Measurements from ENCODE around the gene LMBRD1. TPM values are rescaled to one million over a fixed set of nuclear protein-coding genes. Genes with fewer than 3 reads are reported as not detected.
A peak's percentile ranks its signal among the peaks of the same experiment; 100 is the strongest.
"Not testable (repeated sequence)": the region's sequence is repeated elsewhere in the genome, so short reads cannot be mapped to it uniquely, and the experiment has no call there.

Gene LMBRD1
- total and polyA plus RNA-seq, 3 experiments from 2014 or later: 16.2 to 45.5 (median 17.3) TPM

DNA sequence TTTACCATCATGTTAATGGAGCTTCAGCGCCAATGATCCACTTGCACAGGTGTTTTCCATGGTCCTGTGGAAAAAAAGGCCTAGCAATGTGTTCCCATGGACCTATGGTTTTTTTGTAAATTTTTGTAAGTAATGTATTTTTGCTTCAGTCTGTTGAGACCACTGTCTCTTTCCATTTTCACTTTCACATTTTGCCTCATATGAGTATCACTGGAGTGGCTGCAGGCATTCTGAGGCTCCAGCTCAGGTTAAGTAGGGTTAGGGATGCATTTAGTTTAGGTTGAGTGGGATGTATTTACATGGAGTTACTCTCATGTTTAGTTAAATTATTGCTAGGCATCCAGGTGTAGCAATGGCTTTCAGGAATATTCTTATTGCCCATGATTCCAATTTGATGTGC is 19.2 kb upstream of the LMBRD1 start:
- peak overlapping the region; percentile 62 to 87 (median 86) for H3K4me3 Mint-ChIP-seq
- H3K4me3 ChIP-seq (ENCODE audit: low read length): peak overlapping the region; percentile 33
- peaks cover 43 to 55% (median 48%) of the 10 kb centered on the region in 3 donors for H3K4me1 Mint-ChIP-seq
- H3K9me3 ChIP-seq (ENCODE audit: low read length): no peaks in the 10 kb centered on the region
- DNase-seq: peak in 1 of 5 donors; percentile 29
- no peaks in the 10 kb centered on the region for H3K27me3 Mint-ChIP-seq
- POLR2A ChIA-PET: interaction anchor here (1.3 to 2.2 kb wide), 2 partner anchors 14 to 20 kb away, joined by 5 to 8 read pairs; partner anchors contain the start of gene LMBRD1
- no peaks in the 10 kb centered on the region for H3K36me3 ChIP-seq (ENCODE audit: insufficient read depth, low read length)
- CTCF ChIA-PET: interaction anchor here (1.2 to 2.1 kb wide), 3 partner anchors 16 to 19 kb away, joined by 4 to 17 read pairs (median 5); partner anchors contain the start of gene LMBRD1
- H3K27ac ChIP-seq (ENCODE audit: low read depth, low read length): no peak overlapping the region
- peaks cover 48% of the 10 kb centered on the region for H3K4me1 ChIP-seq (ENCODE audit: insufficient read depth, low read length)
- no peaks in the 10 kb centered on the region for H3K27me3 ChIP-seq (ENCODE audit: insufficient read depth, low read length, poor library complexity, severe bottlenecking)
- H3K27ac Mint-ChIP-seq: peak overlapping the region; percentile 73 to 97 (median 94)
- H3K9me3 Mint-ChIP-seq: no peaks in the 10 kb centered on the region
- H3K36me3 Mint-ChIP-seq: peaks cover 0 to 8% (median 3%) of the 10 kb centered on the region in 3 donors

DNA sequence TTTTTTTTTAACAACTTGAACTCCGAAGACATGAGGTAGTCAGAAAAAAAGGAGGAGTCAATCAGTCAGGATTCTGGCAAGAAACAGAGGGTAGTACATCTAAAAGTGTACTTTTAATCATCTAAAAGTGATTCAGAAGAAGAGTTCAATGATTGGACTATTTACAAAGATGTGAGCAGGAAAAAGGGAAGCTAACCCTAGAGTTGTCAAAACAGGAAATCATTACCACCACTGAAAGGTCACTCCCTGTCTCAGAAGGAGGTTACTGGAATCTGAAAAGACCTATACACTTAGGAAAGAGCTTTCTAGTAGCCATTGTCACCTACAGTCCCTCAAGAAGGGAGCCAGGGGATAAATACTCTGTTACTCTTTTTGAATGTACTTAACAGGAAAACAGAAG is 16.7 kb upstream of the LMBRD1 start:
- H3K9me3 Mint-ChIP-seq: no peaks in the 10 kb centered on the region
- peak overlapping the region; percentile 18 for H3K4me3 ChIP-seq (ENCODE audit: low read length)
- H3K27me3 ChIP-seq (ENCODE audit: insufficient read depth, low read length, poor library complexity, severe bottlenecking): no peaks in the 10 kb centered on the region
- peak in 1 of 5 donors; percentile 14 for DNase-seq
- H3K36me3 ChIP-seq (ENCODE audit: insufficient read depth, low read length): no peaks in the 10 kb centered on the region
- H3K27ac Mint-ChIP-seq: peak overlapping the region; percentile 7 to 89 (median 80)
- no peak overlapping the region for H3K27ac ChIP-seq (ENCODE audit: low read depth, low read length)
- H3K27me3 Mint-ChIP-seq: peaks cover 0 to 2% of the 10 kb centered on the region in 2 donors
- ChIA-PET CTCF (interaction anchor here (3.3 kb wide), 1 partner anchor 16 kb away, joined by 16 read pairs; no protein-coding TSS in a partner anchor), POLR2A (interaction anchor here (1.3 kb wide), 1 partner anchor 16 kb away, joined by 9 read pairs; the partner anchor contains the start of gene LMBRD1)
- H3K36me3 Mint-ChIP-seq: peaks cover 0 to 12% (median 3%) of the 10 kb centered on the region in 3 donors
- peaks cover 43 to 59% (median 48%) of the 10 kb centered on the region in 3 donors for H3K4me1 Mint-ChIP-seq
- H3K4me3 Mint-ChIP-seq: peak overlapping the region in 6 of 7 donors; percentile 3 to 57 (median 33)
- no peaks in the 10 kb centered on the region for H3K9me3 ChIP-seq (ENCODE audit: low read length)
- H3K4me1 ChIP-seq (ENCODE audit: insufficient read depth, low read length): peaks cover 48% of the 10 kb centered on the region

DNA sequence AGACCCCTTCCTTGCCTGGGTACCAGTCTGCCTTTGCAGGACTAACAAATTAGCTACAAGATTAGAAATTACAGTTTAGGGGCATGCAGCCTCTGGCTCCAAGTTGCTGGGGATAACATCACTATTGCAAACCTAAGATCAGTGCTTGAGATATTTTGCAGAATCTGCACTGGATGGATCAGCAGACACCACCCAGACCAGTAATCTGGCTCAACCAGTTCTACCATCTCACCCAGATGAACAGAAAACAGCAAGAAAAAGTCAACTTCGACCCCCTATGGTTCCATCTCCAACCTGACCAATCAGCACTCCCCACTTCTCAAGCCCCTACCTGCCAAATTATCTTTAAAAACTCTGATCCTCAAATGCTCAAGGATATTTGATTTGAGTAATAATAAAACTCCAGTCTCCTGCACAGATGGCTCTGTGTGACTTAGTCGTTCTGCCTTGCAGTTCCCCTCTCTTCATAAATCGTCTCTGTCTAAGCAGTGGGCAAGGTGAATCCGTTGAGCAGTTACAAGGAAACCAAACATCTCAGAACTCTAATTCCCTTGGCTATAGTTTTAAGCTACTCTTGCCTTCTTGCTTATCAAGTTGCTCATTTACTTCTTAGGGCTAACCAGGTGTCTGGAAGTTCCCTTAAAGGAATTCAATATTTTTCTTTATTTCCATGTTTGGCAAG is 16.1 kb upstream of the LMBRD1 start:
- H3K27ac Mint-ChIP-seq: peak overlapping the region; percentile 7 to 89 (median 75)
- Histone ChIP-seq H3K9me3 (ENCODE audit: low read length) (no peaks in the 10 kb centered on the region), H3K27ac (ENCODE audit: low read depth, low read length) (no peak overlapping the region), H3K27me3 (ENCODE audit: insufficient read depth, low read length, poor library complexity, severe bottlenecking) (no peaks in the 10 kb centered on the region), H3K4me1 (ENCODE audit: insufficient read depth, low read length) (peaks cover 48% of the 10 kb centered on the region), H3K36me3 (ENCODE audit: insufficient read depth, low read length) (no peaks in the 10 kb centered on the region), H3K4me3 (ENCODE audit: low read length) (no peak overlapping the region)
- ChIA-PET CTCF (interaction anchor here (3.3 kb wide), 1 partner anchor 15 kb away, joined by 16 read pairs; no protein-coding TSS in a partner anchor), POLR2A (interaction anchor here (0.9 to 1.3 kb wide), 2 partner anchors 15 to 17 kb away, joined by 3 to 9 read pairs; partner anchors contain the start of gene LMBRD1)
- peaks cover 43 to 59% (median 48%) of the 10 kb centered on the region in 3 donors for H3K4me1 Mint-ChIP-seq
- H3K4me3 Mint-ChIP-seq: peak overlapping the region in 5 of 7 donors; percentile 20 to 57 (median 54)
- peaks cover 0 to 6% of the 10 kb centered on the region in 2 donors for H3K27me3 Mint-ChIP-seq
- DNase-seq: no peak
- no peaks in the 10 kb centered on the region for H3K9me3 Mint-ChIP-seq
- H3K36me3 Mint-ChIP-seq: peaks cover 0 to 10% (median 3%) of the 10 kb centered on the region in 3 donors

DNA sequence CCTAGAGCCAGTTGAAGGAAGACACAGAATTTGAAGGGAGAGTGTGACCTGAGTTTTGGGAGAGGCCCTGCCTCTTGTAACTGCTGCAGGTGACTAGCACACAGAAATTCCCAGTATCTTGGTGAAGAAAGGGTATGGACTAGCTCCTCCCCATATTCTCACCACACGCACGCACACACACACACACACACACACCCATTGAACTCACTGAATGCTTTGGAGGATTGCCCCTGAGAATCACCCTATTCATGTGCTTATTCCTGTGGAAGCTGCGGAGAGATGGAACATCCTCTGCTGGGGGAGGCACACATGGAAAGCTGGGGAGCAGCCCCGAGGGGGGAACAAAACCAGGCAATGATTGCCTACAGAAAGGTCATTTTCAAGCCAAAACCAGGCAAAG is 6.2 kb upstream of the LMBRD1 start:
- no peaks in the 10 kb centered on the region for H3K4me1 ChIP-seq (ENCODE audit: insufficient read depth, low read length)
- CTCF ChIA-PET: no interaction called here
- Mint-ChIP-seq H3K9me3 (no peaks in the 10 kb centered on the region), H3K36me3 (no peaks in the 10 kb centered on the region), H3K4me1 (peaks cover 0 to 3% (median 1%) of the 10 kb centered on the region in 3 donors), H3K27ac (no peak overlapping the region), H3K27me3 (peaks cover 0 to 13% of the 10 kb centered on the region in 2 donors), H3K4me3 (no peak overlapping the region)
- H3K4me3 ChIP-seq (ENCODE audit: low read length): no peak overlapping the region
- no peaks in the 10 kb centered on the region for H3K36me3 ChIP-seq (ENCODE audit: insufficient read depth, low read length)
- POLR2A ChIA-PET: interaction anchor here (1.3 kb wide), 1 partner anchor 12 kb away, joined by 5 read pairs; no protein-coding TSS in a partner anchor
- no peaks in the 10 kb centered on the region for H3K9me3 ChIP-seq (ENCODE audit: low read length)
- H3K27me3 ChIP-seq (ENCODE audit: insufficient read depth, low read length, poor library complexity, severe bottlenecking): no peaks in the 10 kb centered on the region
- no peak overlapping the region for H3K27ac ChIP-seq (ENCODE audit: low read depth, low read length)
- no peak for DNase-seq

DNA sequence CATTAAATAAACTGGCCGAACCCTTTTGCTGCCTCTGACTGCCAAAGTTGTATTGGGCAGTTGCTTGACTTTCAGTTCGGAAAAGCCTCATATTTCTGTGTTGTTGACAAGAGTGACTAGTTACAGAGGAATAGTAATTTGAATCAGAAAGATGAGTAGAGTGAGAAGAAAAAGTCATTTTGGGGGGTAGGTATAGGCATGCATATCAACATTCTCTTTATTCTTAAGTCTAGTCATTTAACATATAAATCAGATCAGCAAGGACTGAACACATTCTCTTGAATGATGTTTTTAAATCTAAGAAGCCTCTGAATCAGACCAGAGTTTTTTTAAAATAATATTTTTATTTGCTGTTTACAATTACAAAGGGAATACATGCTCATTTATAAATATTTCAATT is 4.9 kb upstream of the LMBRD1 start:
- ChIA-PET CTCF (no interaction called here), POLR2A (interaction anchor here (1.3 kb wide), 1 partner anchor 14 kb away, joined by 5 read pairs; no protein-coding TSS in a partner anchor)
- H3K4me1 ChIP-seq (ENCODE audit: insufficient read depth, low read length): peaks cover 8% of the 10 kb centered on the region
- peaks cover 11 to 15% (median 12%) of the 10 kb centered on the region in 3 donors for H3K4me1 Mint-ChIP-seq
- H3K27ac Mint-ChIP-seq: no peak overlapping the region
- H3K9me3 Mint-ChIP-seq: no peaks in the 10 kb centered on the region
- no peaks in the 10 kb centered on the region for H3K9me3 ChIP-seq (ENCODE audit: low read length)
- no peak overlapping the region for H3K27ac ChIP-seq (ENCODE audit: low read depth, low read length)
- no peaks in the 10 kb centered on the region for H3K27me3 ChIP-seq (ENCODE audit: insufficient read depth, low read length, poor library complexity, severe bottlenecking)
- DNase-seq: no peak
- H3K36me3 Mint-ChIP-seq: peaks cover 0 to under 1% (median 0%) of the 10 kb centered on the region in 3 donors
- peaks cover 0 to 5% of the 10 kb centered on the region in 2 donors for H3K27me3 Mint-ChIP-seq
- H3K4me3 Mint-ChIP-seq: no peak overlapping the region
- no peaks in the 10 kb centered on the region for H3K36me3 ChIP-seq (ENCODE audit: insufficient read depth, low read length)
- H3K4me3 ChIP-seq (ENCODE audit: low read length): no peak overlapping the region

DNA sequence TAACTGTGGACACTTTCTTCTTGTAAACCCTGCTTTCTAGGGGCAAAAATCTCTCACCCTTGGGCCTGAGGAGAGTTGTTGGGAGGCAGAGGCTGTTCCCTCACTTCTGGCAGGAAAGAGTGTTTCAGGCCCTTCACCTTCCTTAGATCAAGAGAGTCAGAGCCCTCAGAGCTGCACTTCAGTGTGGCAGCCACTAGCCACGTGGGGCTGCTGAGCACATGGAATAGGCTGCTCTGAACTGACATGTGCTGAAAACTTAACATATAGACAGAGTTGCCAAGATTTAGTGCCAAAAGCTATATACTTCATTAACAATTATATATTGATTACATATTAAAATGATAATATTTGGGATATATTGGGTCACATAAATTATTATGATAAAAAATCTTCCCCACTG is 4.4 kb upstream of the LMBRD1 start:
- no peak overlapping the region for H3K4me3 Mint-ChIP-seq
- H3K27ac Mint-ChIP-seq: no peak overlapping the region
- H3K27me3 ChIP-seq (ENCODE audit: insufficient read depth, low read length, poor library complexity, severe bottlenecking): no peaks in the 10 kb centered on the region
- no peaks in the 10 kb centered on the region for H3K9me3 Mint-ChIP-seq
- peaks cover 8% of the 10 kb centered on the region for H3K4me1 ChIP-seq (ENCODE audit: insufficient read depth, low read length)
- no peak overlapping the region for H3K4me3 ChIP-seq (ENCODE audit: low read length)
- H3K36me3 ChIP-seq (ENCODE audit: insufficient read depth, low read length): no peaks in the 10 kb centered on the region
- CTCF ChIA-PET: interaction anchor here (1.9 kb wide), 1 partner anchor 15 kb away, joined by 4 read pairs; no protein-coding TSS in a partner anchor
- peaks cover 11 to 16% (median 12%) of the 10 kb centered on the region in 3 donors for H3K4me1 Mint-ChIP-seq
- H3K27me3 Mint-ChIP-seq: peaks cover 0 to 4% of the 10 kb centered on the region in 2 donors
- H3K9me3 ChIP-seq (ENCODE audit: low read length): no peaks in the 10 kb centered on the region
- POLR2A ChIA-PET: no interaction called here
- no peak overlapping the region for H3K27ac ChIP-seq (ENCODE audit: low read depth, low read length)
- peaks cover 0 to 4% (median 0%) of the 10 kb centered on the region in 3 donors for H3K36me3 Mint-ChIP-seq
- DNase-seq: no peak

DNA sequence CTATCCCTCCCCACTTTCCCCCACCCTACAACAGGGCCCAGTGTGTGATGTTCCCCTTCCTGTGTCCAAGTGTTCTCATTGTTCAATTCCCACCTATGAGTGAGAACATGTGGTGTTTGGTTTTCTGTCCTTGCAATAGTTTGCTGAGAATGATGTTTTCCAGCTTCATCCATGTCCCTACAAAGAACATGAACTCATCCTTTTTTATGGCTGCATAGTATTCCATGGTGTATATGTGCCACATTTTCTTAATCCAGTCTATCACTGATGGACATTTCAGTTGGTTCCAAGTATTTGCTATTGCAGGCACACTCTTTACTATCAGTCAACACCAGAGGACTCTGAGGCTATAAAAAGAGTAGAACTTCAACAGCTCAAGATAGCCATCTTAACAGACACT is 2.0 kb upstream of the LMBRD1 start:
- H3K27me3 ChIP-seq (ENCODE audit: insufficient read depth, low read length, poor library complexity, severe bottlenecking); H3K9me3 Mint-ChIP-seq; H3K27ac ChIP-seq (ENCODE audit: low read depth, low read length); H3K36me3 Mint-ChIP-seq; CTCF ChIA-PET; DNase-seq; H3K9me3 ChIP-seq (ENCODE audit: low read length); H3K36me3 ChIP-seq (ENCODE audit: insufficient read depth, low read length); H3K27me3 Mint-ChIP-seq; H3K4me3 ChIP-seq (ENCODE audit: low read length): not testable (repeated sequence)
- Mint-ChIP-seq H3K4me1 (peaks cover 31 to 40% (median 35%) of the 10 kb centered on the region in 3 donors), H3K4me3 (peak overlapping the region in 1 of 7 donors; percentile 8), H3K27ac (peak overlapping the region in 1 of 8 donors; percentile 90)
- POLR2A ChIA-PET: interaction anchor here (0.6 to 2.4 kb wide), 2 partner anchors 15 to 20 kb away, joined by 3 to 9 read pairs; no protein-coding TSS in a partner anchor
- peaks cover 24% of the 10 kb centered on the region for H3K4me1 ChIP-seq (ENCODE audit: insufficient read depth, low read length)
